NCI-H1694 (cell line): Measurements from ENCODE around the gene NFYC.

Experiments used
- DNase-seq: peaks from one replicate; lab custom pipeline; 2025; lab: John Stamatoyannopoulos, UW

Gene NFYC

GRCh38 chr1:40739455-40740008 is 48.0 kb downstream of the NFYC start:
- DNase-seq = no peak

- DNase-seq = no peak
Observed at GRCh38 chr1:40740039-40740996, 48.8 kb downstream of the NFYC start.

GRCh38 chr1:40740997-40741736 is 49.7 kb downstream of the NFYC start:
- no peak for DNase-seq

- no peak for DNase-seq
Observed at GRCh38 chr1:40742363-40743061, 51.0 kb downstream of the NFYC start.

GRCh38 chr1:40743452-40743851 is 51.9 kb downstream of the NFYC start:
- DNase-seq = no peak

GRCh38 chr1:40743860-40744259 is 52.4 kb downstream of the NFYC start:
- DNase-seq = no peak

- DNase-seq = no peak
Observed at GRCh38 chr1:40745176-40745575, 53.7 kb downstream of the NFYC start.

GRCh38 chr1:40746344-40747090 is 55.0 kb downstream of the NFYC start:
- DNase-seq = no peak

GRCh38 chr1:40748841-40749718 is 57.6 kb downstream of the NFYC start:
- no peak for DNase-seq

- no peak for DNase-seq
Observed at GRCh38 chr1:40749817-40750216, 58.3 kb downstream of the NFYC start.

GRCh38 chr1:40750451-40750908 is 59.0 kb downstream of the NFYC start:
- no peak for DNase-seq

GRCh38 chr1:40751802-40752201 is 60.3 kb downstream of the NFYC start:
- no peak for DNase-seq

GRCh38 chr1:40753142-40753882 is 61.8 kb downstream of the NFYC start:
- DNase-seq = no peak

GRCh38 chr1:40754201-40754600 is 62.7 kb downstream of the NFYC start:
- no peak for DNase-seq

- no peak for DNase-seq
Observed at GRCh38 chr1:40755067-40755466, 63.6 kb downstream of the NFYC start.

GRCh38 chr1:40756523-40756922 is 65.0 kb downstream of the NFYC start:
- no peak for DNase-seq

- no peak for DNase-seq
Observed at GRCh38 chr1:40757084-40757483, 65.6 kb downstream of the NFYC start.

- no peak for DNase-seq
Observed at GRCh38 chr1:40758004-40758403, 66.5 kb downstream of the NFYC start.

GRCh38 chr1:40758578-40759343 is 67.3 kb downstream of the NFYC start:
- no peak for DNase-seq
